ENCODE measurements around the gene ABCD1.
"Not testable (repeated sequence)": the region's sequence is repeated elsewhere in the genome, so short reads cannot be mapped to it uniquely, and the experiment has no call there.

The ABCD1 gene

GRCh38 chrX:153734871-153735270, 10.2 kb downstream of the ABCD1 start:
- no peak for DNase-seq (ENCODE audit: low read depth)

DNA sequence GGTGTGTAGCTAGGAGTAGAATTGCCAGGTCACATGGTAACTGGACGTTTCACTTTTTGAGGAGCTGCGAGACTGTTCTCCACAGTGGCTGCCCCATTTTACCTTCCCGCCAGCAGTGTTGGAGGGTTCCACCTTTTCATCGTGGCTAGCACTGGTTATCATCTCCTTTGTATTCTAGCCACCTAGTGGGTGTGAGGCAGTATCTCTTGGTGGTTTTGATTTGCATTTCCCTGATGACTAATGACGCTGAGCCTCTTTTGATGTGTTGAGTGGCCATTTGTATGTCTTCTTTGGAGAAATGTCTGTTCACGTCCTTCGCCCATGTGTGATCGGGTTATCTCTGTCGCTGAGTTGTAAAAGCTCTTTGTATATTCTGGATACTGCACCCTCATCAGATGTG, 10.6 kb downstream of the ABCD1 start:
- no peak for DNase-seq (ENCODE audit: low read depth)

GRCh38 chrX:153736071-153736820, 11.6 kb downstream of the ABCD1 start:
- no peak for DNase-seq (ENCODE audit: low read depth)

DNA sequence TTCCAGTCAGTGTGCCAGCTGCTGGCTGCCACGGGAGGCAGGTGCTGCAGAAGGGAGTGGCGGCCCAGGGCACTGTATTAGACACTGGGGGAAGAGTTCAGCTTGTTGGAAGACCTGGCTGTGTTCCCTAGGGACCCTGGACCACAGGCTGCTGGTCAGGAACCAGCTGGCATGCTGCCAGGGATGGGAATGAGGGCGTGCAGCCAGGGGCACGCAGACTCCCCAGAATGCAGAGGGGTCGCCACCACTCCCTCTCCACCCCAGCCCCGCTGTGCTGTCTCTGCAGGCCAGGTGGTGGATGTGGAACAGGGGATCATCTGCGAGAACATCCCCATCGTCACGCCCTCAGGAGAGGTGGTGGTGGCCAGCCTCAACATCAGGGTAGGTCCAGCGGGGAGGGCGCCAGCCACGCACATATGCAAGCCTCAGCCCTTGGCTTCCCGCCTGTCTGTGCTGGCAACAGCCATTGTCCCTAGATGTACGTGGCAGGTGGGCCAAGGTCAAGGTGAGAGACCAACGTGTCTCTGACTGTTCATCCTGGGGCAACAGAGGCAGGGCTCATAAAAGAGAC, 12.3 kb downstream of the ABCD1 start:
- DNase-seq (ENCODE audit: low read depth) = no peak

- no peak for DNase-seq (ENCODE audit: low read depth)
These were observed 13.5 kb downstream of the ABCD1 start for GRCh38 chrX:153738056-153738605.

- no peak for DNase-seq (ENCODE audit: low read depth)
These were observed 15.3 kb downstream of the ABCD1 start for GRCh38 chrX:153739754-153740486.

DNA sequence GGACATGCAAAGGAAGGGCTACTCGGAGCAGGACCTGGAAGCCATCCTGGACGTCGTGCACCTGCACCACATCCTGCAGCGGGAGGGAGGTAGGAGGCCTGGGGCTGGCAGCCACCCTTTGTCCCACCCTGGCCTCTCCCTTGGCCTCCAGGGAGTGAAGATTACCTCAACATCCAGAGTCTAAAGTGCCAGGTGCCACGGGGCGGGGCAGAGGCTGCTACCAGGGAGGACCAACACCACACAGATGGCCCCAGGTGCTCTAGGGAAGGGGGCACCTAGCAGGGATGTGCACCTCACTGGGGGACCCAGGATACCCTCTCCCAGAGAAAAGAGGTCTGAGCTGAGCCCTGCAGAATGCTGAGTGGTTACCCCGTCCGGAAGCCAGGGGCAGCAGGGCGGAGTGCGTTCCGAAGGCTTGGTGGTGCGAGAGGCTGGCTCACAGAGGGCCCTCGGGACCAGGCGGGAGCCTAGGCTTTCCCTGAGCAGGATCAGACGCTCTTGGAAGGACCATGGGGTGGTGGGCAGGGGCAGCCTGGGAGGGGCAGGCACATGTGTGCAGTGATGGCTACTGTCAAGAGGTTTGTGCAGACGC, 16.1 kb downstream of the ABCD1 start:
- no peak for DNase-seq (ENCODE audit: low read depth)

DNA sequence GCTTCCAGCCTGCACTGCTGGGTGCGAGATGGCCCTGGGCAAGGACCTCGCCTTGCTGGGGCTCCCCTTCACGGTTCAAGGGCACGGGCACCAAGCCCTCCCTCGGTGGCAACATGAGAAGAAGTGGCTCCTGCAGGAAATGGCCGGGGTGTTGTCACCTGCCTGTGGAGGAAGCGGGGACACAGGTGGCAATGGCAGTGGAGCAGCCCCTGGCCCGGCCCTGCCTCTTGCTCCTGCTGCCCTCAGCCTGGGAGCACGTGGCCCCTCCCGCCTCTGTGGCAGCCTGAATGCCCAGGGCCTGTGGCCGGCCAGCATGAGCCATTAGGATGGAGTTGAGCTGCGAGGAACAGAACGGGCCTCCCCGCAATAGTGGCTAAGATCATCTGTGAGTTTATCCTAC, 16.8 kb downstream of the ABCD1 start:
- no peak for DNase-seq (ENCODE audit: low read depth)

- not testable (repeated sequence) for DNase-seq (ENCODE audit: low read depth)
These were observed 17.5 kb downstream of the ABCD1 start for GRCh38 chrX:153742111-153742510.

DNA sequence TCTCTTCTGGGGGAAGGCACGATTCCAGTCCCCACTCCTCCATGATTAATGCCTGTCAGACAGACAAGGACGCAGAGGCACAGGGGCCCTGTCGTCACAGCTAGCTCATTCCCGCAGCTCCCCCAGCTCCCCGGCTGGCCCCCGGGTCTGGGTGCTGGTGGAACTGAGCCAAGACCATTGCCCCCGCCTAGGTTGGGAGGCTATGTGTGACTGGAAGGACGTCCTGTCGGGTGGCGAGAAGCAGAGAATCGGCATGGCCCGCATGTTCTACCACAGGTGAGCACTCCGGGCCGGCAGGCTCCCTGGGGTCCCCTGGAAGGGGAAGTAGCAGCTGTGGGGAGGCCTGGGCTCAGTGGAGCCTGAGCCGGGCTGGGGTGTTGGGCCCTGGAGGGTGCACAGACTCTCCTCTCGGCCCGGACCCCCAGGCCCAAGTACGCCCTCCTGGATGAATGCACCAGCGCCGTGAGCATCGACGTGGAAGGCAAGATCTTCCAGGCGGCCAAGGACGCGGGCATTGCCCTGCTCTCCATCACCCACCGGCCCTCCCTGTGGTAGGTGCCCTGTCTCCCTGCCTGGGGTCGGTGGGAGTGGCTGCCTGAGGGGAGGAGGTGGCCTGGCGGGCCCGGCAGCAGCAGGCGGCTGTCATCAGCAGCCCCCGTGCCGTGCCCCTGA, 18.3 kb downstream of the ABCD1 start:
- DNase-seq (ENCODE audit: low read depth) = not testable (repeated sequence)

- not testable (repeated sequence) for DNase-seq (ENCODE audit: low read depth)
These were observed 19.0 kb downstream of the ABCD1 start for GRCh38 chrX:153743468-153744209.

- DNase-seq (ENCODE audit: low read depth) = no peak
These were observed 19.8 kb downstream of the ABCD1 start for GRCh38 chrX:153744210-153745066.

GRCh38 chrX:153745067-153745433, 20.4 kb downstream of the ABCD1 start:
- DNase-seq (ENCODE audit: low read depth) = not testable (repeated sequence)

- no peak for DNase-seq (ENCODE audit: low read depth)
These were observed 21.7 kb downstream of the ABCD1 start for GRCh38 chrX:153746359-153746758.

GRCh38 chrX:153746991-153747390, 22.3 kb downstream of the ABCD1 start:
- not testable (repeated sequence) for DNase-seq (ENCODE audit: low read depth)

- DNase-seq (ENCODE audit: low read depth) = not testable (repeated sequence)
These were observed 24.4 kb downstream of the ABCD1 start for GRCh38 chrX:153749017-153749416.

DNA sequence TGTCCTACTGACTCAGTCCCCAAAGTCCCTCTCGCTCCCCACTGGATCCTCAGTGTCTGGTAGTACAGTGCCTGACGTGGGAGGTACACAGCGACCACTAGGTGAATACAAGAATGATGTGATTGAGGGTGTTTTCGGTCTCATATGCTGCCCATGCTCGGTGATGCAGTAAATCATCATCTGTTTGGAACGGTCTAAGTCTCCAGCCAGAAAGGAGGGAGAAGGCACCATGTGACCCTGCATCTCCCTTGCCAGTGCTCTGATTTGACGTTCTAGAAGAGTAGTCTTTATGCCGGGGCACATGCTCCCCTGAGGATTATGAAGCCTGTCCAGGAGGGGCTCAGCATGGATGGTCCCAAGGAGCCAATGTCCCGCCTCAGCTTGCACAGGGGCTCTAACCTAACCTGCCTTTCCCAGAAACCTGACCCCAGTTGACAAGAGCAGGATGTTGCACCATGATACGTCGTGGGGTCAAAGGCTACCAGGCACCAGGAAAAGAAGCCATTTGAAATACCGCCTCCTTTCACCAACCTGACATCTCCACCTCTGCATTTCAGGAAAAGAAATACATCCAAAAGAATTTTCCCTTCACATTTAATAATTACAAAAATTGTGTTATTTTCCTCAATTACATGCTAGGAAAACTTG, 25.6 kb downstream of the ABCD1 start:
- no peak for DNase-seq (ENCODE audit: low read depth)

GRCh38 chrX:153755136-153755535, 30.5 kb downstream of the ABCD1 start:
- no peak for DNase-seq (ENCODE audit: low read depth)

DNA sequence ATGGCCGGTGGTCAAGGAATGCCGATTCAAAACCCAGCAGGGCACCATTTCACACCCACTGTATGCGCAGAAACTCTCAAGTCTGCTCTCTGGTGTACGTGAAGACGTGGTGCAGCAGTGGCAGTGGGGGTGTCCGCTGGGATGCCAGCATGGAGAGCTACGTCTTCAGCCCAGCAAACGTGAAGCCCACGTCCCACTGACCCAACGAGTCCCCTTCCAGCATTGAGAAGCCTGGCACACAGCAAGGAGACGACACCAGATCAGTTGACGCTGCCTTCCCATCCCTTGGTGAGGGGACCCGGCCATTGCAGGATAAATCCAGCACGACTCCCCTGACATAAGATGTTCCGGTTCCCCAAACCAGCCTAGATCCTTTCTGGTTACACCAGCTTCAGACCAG, 37.2 kb downstream of the ABCD1 start:
- DNase-seq (ENCODE audit: low read depth) = no peak

All from CMK (cell line).